Endodermal cell (in vitro differentiated cells): Measurements from ENCODE around the gene SRSF2. TPM values are rescaled to one million over a fixed set of nuclear protein-coding genes. Genes with fewer than 3 reads are reported as not detected.
A peak's percentile ranks its signal among the peaks of the same experiment; 100 is the strongest.
"Not testable (repeated sequence)": the region's sequence is repeated elsewhere in the genome, so short reads cannot be mapped to it uniquely, and the experiment has no call there.

Source experiments
- DNase-seq: peaks from one replicate; pipeline ENCODE4 v3.0.0-alpha.2; 2017
- H3K27ac ChIP-seq: 2 replicates; pipeline ENCODE4 v1.5.1; 2013; ENCODE audit warnings: mild to moderate bottlenecking, low read depth, low read length, moderate library complexity
- H3K27me3 ChIP-seq: 2 replicates; pipeline ENCODE4 v1.6.1; 2013; ENCODE audit warnings: mild to moderate bottlenecking, low read length, moderate library complexity; ENCODE audit not compliant: insufficient read depth, control insufficient read depth, poor library complexity, severe bottlenecking
- H3K36me3 ChIP-seq: 2 replicates; pipeline ENCODE4 v1.7.0; 2013; ENCODE audit warnings: mild to moderate bottlenecking, low read length, moderate library complexity; ENCODE audit not compliant: control insufficient read depth, insufficient read depth
- H3K4me1 ChIP-seq: one replicate; pipeline ENCODE4 v1.7.0; 2013; ENCODE audit warnings: low read length; ENCODE audit not compliant: control insufficient read depth, insufficient read depth
- H3K4me3 ChIP-seq: 2 replicates; pipeline ENCODE4 v1.5.1; 2013; ENCODE audit warnings: mild to moderate bottlenecking, low read length, moderate library complexity
- H3K9ac ChIP-seq: 2 replicates; pipeline ENCODE4 v1.6.1; 2013; ENCODE audit warnings: mild to moderate bottlenecking, low read length, moderate library complexity; ENCODE audit not compliant: poor library complexity, severe bottlenecking; ENCODE audit errors: extremely low read depth
- H3K9me3 ChIP-seq: 2 replicates; pipeline ENCODE4 v1.6.1; 2013; ENCODE audit warnings: mild to moderate bottlenecking, low read length, moderate library complexity; ENCODE audit not compliant: control insufficient read depth
- H3K27ac Mint-ChIP-seq: 2 replicates; pipeline ENCODE4 v1.8.0; 2020; ENCODE audit warnings: mixed read lengths
- H3K27me3 Mint-ChIP-seq: 2 replicates; pipeline ENCODE4 v1.8.0; 2021; ENCODE audit warnings: mild to moderate bottlenecking, mixed read lengths; ENCODE audit not compliant: insufficient read depth
- H3K36me3 Mint-ChIP-seq: 2 replicates; pipeline ENCODE4 v1.8.0; 2020; ENCODE audit warnings: low read depth, mixed read lengths
- H3K4me1 Mint-ChIP-seq: 2 replicates; pipeline ENCODE4 v1.8.0; 2020; ENCODE audit warnings: mixed read lengths
- H3K4me3 Mint-ChIP-seq: 2 replicates; pipeline ENCODE4 v1.8.0; 2020; ENCODE audit warnings: mild to moderate bottlenecking, moderate library complexity, mixed read lengths
- H3K9me3 Mint-ChIP-seq: 2 replicates; pipeline ENCODE4 v1.8.0; 2020; ENCODE audit warnings: mild to moderate bottlenecking, mixed read lengths
- WGBS, 2 experiments: methylation state at CpG; one replicate each; pipeline versions ENCODE4 v1.1.5 to v1.1.7; 2013; ENCODE audit warnings: missing lambda C conversion rate in 2 of 2, mixed read lengths in 1 of 2; ENCODE audit not compliant: insufficient coverage in 1 of 2, insufficient read length in 1 of 2; 5-methylcytosine and 5-hydroxymethylcytosine counted together
- total RNA-seq, 2 donors: library from RNA; stranded (reverse); fragmentation: NEBNext Ultra II Directional in 1 of 2; extraction: Animal tissue kit (Norgen Biotek cat#: 25700) in 1 of 2; gene quantifications; 2 replicates in 1 of 2; 3 replicates in 1 of 2; pipeline ENCODE4 v1.2.1, GENCODE V29; 2021
- TF ChIP-seq, protein P1 (sequence below): fragments of 200-600 bp; sonication (generic); conservative IDR thresholded peaks from 2 replicates; pipeline ENCODE4 v1.5.0; 2021; ENCODE audit warnings: antibody characterized with exemption, mild to moderate bottlenecking

SRSF2 gene
- total RNA-seq, 2 donors from 2014 or later, result 255 to 307 TPM

DNA sequence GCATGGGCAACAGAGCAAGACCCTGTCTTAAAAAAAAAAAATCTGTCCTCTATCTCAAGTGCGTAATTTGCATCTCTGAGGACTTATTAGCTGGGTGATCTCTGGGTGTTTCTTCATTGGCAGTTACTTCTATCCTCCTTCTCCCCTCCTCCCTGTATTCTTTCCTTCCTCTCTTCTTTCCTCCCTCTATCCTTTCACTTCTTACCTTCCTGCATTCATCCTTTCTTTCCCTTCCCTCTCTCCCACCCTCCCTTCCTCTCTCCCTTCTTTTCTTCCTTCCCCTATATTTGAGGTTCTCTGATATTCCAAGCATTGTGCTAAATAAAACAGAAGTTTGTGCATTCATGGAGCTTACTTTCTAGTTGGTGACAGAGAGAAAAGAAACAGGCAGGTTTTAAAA, 11.5 kb upstream of the SRSF2 start:
- Mint-ChIP-seq H3K4me1 (no peaks in the 10 kb centered on the region), H3K4me3 (no peak overlapping the region), H3K36me3 (peaks cover 67% of the 10 kb centered on the region), H3K9me3 (no peaks in the 10 kb centered on the region), H3K27ac (no peak overlapping the region), H3K27me3 (no peaks in the 10 kb centered on the region)
- H3K27ac ChIP-seq, result no peak overlapping the region
- H3K4me3 ChIP-seq, result no peak overlapping the region
- H3K9me3 ChIP-seq, result peaks cover 20% of the 10 kb centered on the region
- peaks cover 63% of the 10 kb centered on the region for H3K36me3 ChIP-seq
- TF ChIP-seq, protein P1, sequence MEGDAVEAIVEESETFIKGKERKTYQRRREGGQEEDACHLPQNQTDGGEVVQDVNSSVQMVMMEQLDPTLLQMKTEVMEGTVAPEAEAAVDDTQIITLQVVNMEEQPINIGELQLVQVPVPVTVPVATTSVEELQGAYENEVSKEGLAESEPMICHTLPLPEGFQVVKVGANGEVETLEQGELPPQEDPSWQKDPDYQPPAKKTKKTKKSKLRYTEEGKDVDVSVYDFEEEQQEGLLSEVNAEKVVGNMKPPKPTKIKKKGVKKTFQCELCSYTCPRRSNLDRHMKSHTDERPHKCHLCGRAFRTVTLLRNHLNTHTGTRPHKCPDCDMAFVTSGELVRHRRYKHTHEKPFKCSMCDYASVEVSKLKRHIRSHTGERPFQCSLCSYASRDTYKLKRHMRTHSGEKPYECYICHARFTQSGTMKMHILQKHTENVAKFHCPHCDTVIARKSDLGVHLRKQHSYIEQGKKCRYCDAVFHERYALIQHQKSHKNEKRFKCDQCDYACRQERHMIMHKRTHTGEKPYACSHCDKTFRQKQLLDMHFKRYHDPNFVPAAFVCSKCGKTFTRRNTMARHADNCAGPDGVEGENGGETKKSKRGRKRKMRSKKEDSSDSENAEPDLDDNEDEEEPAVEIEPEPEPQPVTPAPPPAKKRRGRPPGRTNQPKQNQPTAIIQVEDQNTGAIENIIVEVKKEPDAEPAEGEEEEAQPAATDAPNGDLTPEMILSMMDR, result no peak
- 94 to 100% methylated on average over 1 of the region's 1 CpG for WGBS, 2 experiments
- H3K27me3 ChIP-seq, result no peaks in the 10 kb centered on the region
- DNase-seq, result no peak
- H3K9ac ChIP-seq, result no peak overlapping the region
- no peaks in the 10 kb centered on the region for H3K4me1 ChIP-seq

DNA sequence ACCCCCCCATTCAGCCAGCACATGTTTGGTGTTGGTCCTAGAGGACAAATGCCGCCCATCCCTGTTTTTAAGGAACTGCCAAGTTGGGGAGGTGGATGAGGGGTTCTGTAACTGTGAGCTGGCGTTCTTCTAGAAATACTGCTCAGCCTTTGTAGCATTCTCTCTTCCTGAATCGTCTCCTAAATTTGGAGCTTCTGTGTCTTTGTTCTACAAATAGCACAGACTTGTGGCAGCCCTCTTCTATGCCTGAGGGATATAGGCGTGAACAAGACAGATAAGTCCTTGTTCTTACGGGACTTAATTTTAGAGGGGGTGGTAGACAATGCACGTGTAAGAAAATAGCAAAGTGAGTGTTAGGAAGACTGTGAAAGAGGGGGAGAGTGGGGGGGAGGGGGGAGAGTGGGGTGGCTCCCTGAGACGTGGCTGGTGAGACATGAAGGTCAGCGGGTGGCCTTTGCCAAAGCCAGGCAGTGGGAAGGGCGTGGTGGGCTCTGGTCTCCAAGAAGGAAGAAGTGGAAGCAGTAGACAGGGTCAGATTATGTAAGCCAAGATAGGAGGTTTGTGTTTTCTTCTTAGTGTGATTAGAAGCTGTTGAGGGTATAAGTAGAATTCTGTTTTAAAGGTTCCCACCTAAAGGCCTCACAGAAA, 10.7 kb upstream of the SRSF2 start:
- peaks cover 20% of the 10 kb centered on the region for H3K9me3 ChIP-seq
- Mint-ChIP-seq H3K4me1 (no peaks in the 10 kb centered on the region), H3K36me3 (peaks cover 63% of the 10 kb centered on the region), H3K4me3 (no peak overlapping the region), H3K27me3 (no peaks in the 10 kb centered on the region), H3K27ac (no peak overlapping the region), H3K9me3 (no peaks in the 10 kb centered on the region)
- no peaks in the 10 kb centered on the region for H3K27me3 ChIP-seq
- TF ChIP-seq, protein P1, result no peak
- DNase-seq, result no peak
- 88 to 95% methylated on average over 7 to 9 of the region's 9 CpGs for WGBS, 2 experiments
- no peak overlapping the region for H3K9ac ChIP-seq
- no peak overlapping the region for H3K4me3 ChIP-seq
- peaks cover 62% of the 10 kb centered on the region for H3K36me3 ChIP-seq
- no peaks in the 10 kb centered on the region for H3K4me1 ChIP-seq
- peak overlapping the region; percentile 36 for H3K27ac ChIP-seq

DNA sequence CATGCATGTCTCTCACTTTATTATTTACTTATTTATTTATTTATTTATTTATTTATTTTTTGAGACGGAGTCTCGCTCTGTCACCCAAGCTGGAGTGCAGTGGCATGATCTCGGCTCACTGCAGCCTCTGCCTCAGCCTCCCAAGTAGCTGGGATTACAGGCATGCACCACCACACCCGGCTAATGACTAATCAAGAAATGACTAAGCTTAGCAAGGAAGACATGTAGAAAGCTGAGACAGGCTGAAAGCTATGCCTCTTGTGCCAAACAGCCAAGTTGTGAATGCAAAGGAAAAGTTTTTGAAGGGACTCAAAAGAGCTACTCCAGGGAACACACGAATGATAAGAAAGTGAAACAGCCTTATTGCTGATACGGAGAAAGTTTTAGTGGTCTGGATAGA, 8.7 kb upstream of the SRSF2 start:
- H3K4me1 Mint-ChIP-seq, H3K4me3 Mint-ChIP-seq, H3K27ac Mint-ChIP-seq, H3K4me3 ChIP-seq, H3K27ac ChIP-seq, H3K9ac ChIP-seq, H3K27me3 Mint-ChIP-seq, H3K9me3 Mint-ChIP-seq, DNase-seq, H3K4me1 ChIP-seq, H3K27me3 ChIP-seq: not testable (repeated sequence)
- H3K36me3 Mint-ChIP-seq, result peaks cover 68% of the 10 kb centered on the region
- H3K9me3 ChIP-seq, result peaks cover 20% of the 10 kb centered on the region
- 91 to 93% methylated on average over 3 to 6 of the region's 6 CpGs for WGBS, 2 experiments
- H3K36me3 ChIP-seq, result peaks cover 66% of the 10 kb centered on the region

DNA sequence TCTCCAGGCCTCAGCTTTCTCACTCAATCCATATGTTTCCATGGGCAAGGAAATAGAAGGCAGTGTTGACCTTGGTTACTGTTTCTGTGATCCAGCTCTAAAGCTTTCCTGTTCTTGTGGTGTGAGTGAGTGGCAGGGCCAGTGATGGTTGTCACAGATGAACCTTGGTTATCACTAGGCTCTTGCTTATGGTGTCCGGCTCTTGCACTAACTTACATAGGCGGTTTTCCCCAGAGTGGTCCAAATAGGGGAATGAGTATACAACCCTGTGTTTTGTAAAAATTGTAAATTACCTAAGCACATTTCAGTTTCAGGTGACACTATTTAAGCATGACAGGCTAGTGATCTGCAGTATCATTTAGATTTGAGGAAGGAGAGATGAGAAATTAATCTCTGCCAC, 7.6 kb upstream of the SRSF2 start:
- 84 to 100% methylated on average over 2 of the region's 2 CpGs for WGBS, 2 experiments
- Mint-ChIP-seq H3K27me3 (no peaks in the 10 kb centered on the region), H3K4me1 (no peaks in the 10 kb centered on the region), H3K4me3 (no peak overlapping the region), H3K27ac (no peak overlapping the region), H3K36me3 (peaks cover 65% of the 10 kb centered on the region), H3K9me3 (no peaks in the 10 kb centered on the region)
- H3K36me3 ChIP-seq, result peaks cover 64% of the 10 kb centered on the region
- H3K4me1 ChIP-seq, result no peaks in the 10 kb centered on the region
- H3K27ac ChIP-seq, result no peak overlapping the region
- H3K9ac ChIP-seq, result no peak overlapping the region
- TF ChIP-seq, protein P1, result no peak
- H3K4me3 ChIP-seq, result no peak overlapping the region
- no peaks in the 10 kb centered on the region for H3K27me3 ChIP-seq
- peaks cover 20% of the 10 kb centered on the region for H3K9me3 ChIP-seq
- DNase-seq, result no peak
